Activated naive CD8-positive, alpha-beta T cell treated with anti-CD3 and anti-CD28 coated beads for 36 hours (primary cell): Measurements from ENCODE around the gene TRIO. TPM values are rescaled to one million over a fixed set of nuclear protein-coding genes. Genes with fewer than 3 reads are reported as not detected.

Source experiments
- total RNA-seq, 2 experiments: library from RNA; stranded (reverse); gene quantifications; one replicate each; pipeline ENCODE4 v1.2.3, GENCODE V29; 2021

TRIO gene
- total RNA-seq, 2 experiments from 2014 or later = 7.4 to 9.8 TPM

Other genes with a start within 250 kb of the TRIO start
- not detected for gene DNAH5, start 198.7 kb upstream of the TRIO start, total RNA-seq